ENCODE results near the gene SAXO2. TPM values are rescaled to one million over a fixed set of nuclear protein-coding genes. Genes with fewer than 3 reads are reported as not detected.

Gene SAXO2
- total and polyA plus RNA-seq, 2 of the 8 experiments (the other 6 are each of a cell fraction or from before 2014, with no cell fraction given): 3.1 TPM

DNA sequence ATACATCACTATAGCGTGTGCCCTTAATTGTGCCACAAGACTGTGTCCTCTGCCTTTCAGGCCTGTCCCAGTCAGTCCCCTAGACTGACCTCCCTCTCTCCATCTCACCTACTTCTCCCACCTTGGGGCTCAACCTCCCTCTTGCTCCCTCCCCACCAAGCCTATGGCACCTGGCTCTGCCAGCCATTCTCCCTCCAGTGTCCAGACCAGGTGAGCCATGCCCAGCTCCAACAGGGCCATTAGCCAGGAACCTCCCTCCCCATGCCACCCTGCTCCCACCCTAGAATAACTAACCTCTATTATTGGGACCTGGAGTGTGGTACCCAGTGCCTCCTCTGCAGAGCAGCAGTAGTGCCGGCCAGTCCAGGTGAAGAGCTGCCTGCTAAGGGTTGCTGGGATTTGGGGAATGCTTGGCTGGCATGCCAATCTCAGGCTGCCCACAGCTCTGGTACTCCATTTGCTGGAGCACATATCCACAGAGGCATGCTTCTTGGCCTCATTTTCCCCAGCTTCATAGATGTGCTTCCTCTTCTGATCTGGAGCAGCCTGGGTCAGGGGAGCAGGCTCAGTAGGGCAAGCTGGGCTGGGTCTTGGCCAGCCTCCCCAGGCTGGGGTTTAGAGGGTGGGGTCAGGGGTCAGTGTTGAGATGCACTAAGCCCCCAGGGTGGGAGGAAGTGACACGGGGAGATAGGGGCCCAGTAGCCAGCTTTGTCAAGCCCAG, 38.8 kb downstream of the SAXO2 start (continued):
- TF ChIP-seq BRCA1 (IDR thresholded peaks at IDR 0.05; ENCODE audit: low read depth, low read length) (no peak), TAF7 (optimal IDR thresholded peaks at IDR 0.05; ENCODE audit: borderline replicate concordance, low read depth, low read length) (no peak), POLR2A (IDR thresholded peaks at IDR 0.05; ENCODE audit: control extremely low read depth in 1 of 2, low read depth in 2 of 2, low read length in 2 of 2) (no peak), JUND (IDR thresholded peaks at IDR 0.05; ENCODE audit: low read length) (no peak)
- TF ChIP-seq, protein P1, sequence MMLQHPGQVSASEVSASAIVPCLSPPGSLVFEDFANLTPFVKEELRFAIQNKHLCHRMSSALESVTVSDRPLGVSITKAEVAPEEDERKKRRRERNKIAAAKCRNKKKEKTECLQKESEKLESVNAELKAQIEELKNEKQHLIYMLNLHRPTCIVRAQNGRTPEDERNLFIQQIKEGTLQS (IDR thresholded peaks at IDR 0.05; ENCODE audit: insufficient read depth, low read depth, low read length): no peak
